CD8-positive, alpha-beta memory T cell (primary cell): ENCODE results near the gene PRODH. TPM values are rescaled to one million over a fixed set of nuclear protein-coding genes. Genes with fewer than 3 reads are reported as not detected.
"Not testable (repeated sequence)": the region's sequence is repeated elsewhere in the genome, so short reads cannot be mapped to it uniquely, and the experiment has no call there.

Source experiments
- CTCF ChIA-PET: fragments of 350-600 bp; sonication (Branson Sonifier 250); formaldehyde crosslinking; loops from one replicate; lab custom pipeline; 2021; ENCODE audit warnings: antibody characterized with exemption; lab: Charles Lee
- POLR2A ChIA-PET: fragments of 350-600 bp; sonication (Branson Sonifier 250); formaldehyde crosslinking; loops from one replicate; lab custom pipeline; 2021; ENCODE audit warnings: antibody characterized with exemption; lab: Charles Lee
- DNase-seq, 5 donors: peaks; one replicate each; pipeline versions ENCODE4 v3.0.0 to v3.0.0-alpha.2; 2020 to 2022; ENCODE audit warnings: mixed read lengths in 1 of 5
- H3K27ac ChIP-seq: one replicate; pipeline ENCODE4 v1.7.0; 2013; ENCODE audit warnings: low read depth, mild to moderate bottlenecking, low read length, moderate library complexity
- H3K27me3 ChIP-seq: 2 replicates; pipeline ENCODE4 v1.7.0; 2013; ENCODE audit warnings: low read length, mild to moderate bottlenecking; ENCODE audit not compliant: insufficient read depth, poor library complexity, severe bottlenecking
- H3K36me3 ChIP-seq: 2 replicates; pipeline ENCODE4 v1.7.0; 2013; ENCODE audit warnings: mild to moderate bottlenecking, low read length, moderate library complexity; ENCODE audit not compliant: insufficient read depth
- H3K4me1 ChIP-seq: 2 replicates; pipeline ENCODE4 v1.7.0; 2013; ENCODE audit warnings: mild to moderate bottlenecking, low read length, moderate library complexity; ENCODE audit not compliant: insufficient read depth
- H3K4me3 ChIP-seq: 2 replicates; pipeline ENCODE4 v1.7.0; 2013; ENCODE audit warnings: mild to moderate bottlenecking, low read length
- H3K9me3 ChIP-seq: 2 replicates; pipeline ENCODE4 v1.7.0; 2013; ENCODE audit warnings: mild to moderate bottlenecking, low read length
- H3K27ac Mint-ChIP-seq, 8 donors: one replicate each; pipeline ENCODE4 v1.8.0; 2020 to 2021; ENCODE audit warnings: mixed read lengths in 8 of 8, mild to moderate bottlenecking in 6 of 8, inconsistent platforms in 3 of 8, moderate library complexity in 3 of 8
- H3K27me3 Mint-ChIP-seq, 2 donors: one replicate each; pipeline ENCODE4 v1.8.0; 2020 to 2021; ENCODE audit warnings: mixed read lengths in 2 of 2, mild to moderate bottlenecking in 1 of 2, moderate library complexity in 1 of 2
- H3K36me3 Mint-ChIP-seq, 3 donors: one replicate each; pipeline ENCODE4 v1.8.0; 2020 to 2021; ENCODE audit warnings: mixed read lengths in 3 of 3, inconsistent platforms in 1 of 3, mild to moderate bottlenecking in 1 of 3
- H3K4me1 Mint-ChIP-seq, 3 donors: one replicate each; pipeline ENCODE4 v1.8.0; 2020 to 2021; ENCODE audit warnings: mixed read lengths in 3 of 3, inconsistent platforms in 1 of 3, mild to moderate bottlenecking in 1 of 3
- H3K4me3 Mint-ChIP-seq, 7 donors: one replicate each; pipeline ENCODE4 v1.8.0; 2020 to 2021; ENCODE audit warnings: mixed read lengths in 7 of 7, mild to moderate bottlenecking in 6 of 7, moderate library complexity in 4 of 7, inconsistent platforms in 2 of 7
- H3K9me3 Mint-ChIP-seq, 5 donors: one replicate each; pipeline ENCODE4 v1.8.0; 2020 to 2022; ENCODE audit warnings: mixed read lengths in 5 of 5, mild to moderate bottlenecking in 3 of 5, moderate library complexity in 2 of 5, inconsistent platforms in 1 of 5
- polyA plus RNA-seq: library from polyadenylated mRNA; unstranded; fragments of 300-500 nt; fragmentation: Illumina TruSeq; gene quantifications from one replicate; pipeline ENCODE4 v1.2.3, GENCODE V29; 2021
- total RNA-seq, 2 experiments: library from RNA; stranded (reverse); gene quantifications; one replicate each; pipeline ENCODE4 v1.2.3, GENCODE V29; 2021

The PRODH gene
- total and polyA plus RNA-seq, 3 experiments from 2014 or later: 0.05 to 0.46 (median 0.24) TPM

GRCh38 chr22:18964501-18965265, 28.6 kb upstream of the PRODH start:
- H3K4me1 ChIP-seq, H3K27me3 ChIP-seq, CTCF ChIA-PET, H3K4me3 Mint-ChIP-seq, H3K9me3 ChIP-seq, H3K36me3 ChIP-seq, H3K9me3 Mint-ChIP-seq, H3K36me3 Mint-ChIP-seq, POLR2A ChIA-PET, DNase-seq, H3K4me3 ChIP-seq, H3K27ac ChIP-seq, H3K4me1 Mint-ChIP-seq, H3K27ac Mint-ChIP-seq: not testable (repeated sequence)
- H3K27me3 Mint-ChIP-seq: peaks cover 3 to 13% of the 10 kb centered on the region in 2 donors

- H3K27ac Mint-ChIP-seq, H3K27me3 ChIP-seq, POLR2A ChIA-PET, H3K4me3 ChIP-seq, H3K4me1 ChIP-seq, CTCF ChIA-PET, H3K36me3 ChIP-seq, H3K27ac ChIP-seq, H3K4me1 Mint-ChIP-seq, H3K27me3 Mint-ChIP-seq, H3K4me3 Mint-ChIP-seq, H3K9me3 ChIP-seq, DNase-seq, H3K36me3 Mint-ChIP-seq, H3K9me3 Mint-ChIP-seq: not testable (repeated sequence)
Measured at GRCh38 chr22:18964051-18964450, 28.0 kb upstream of the PRODH start.

GRCh38 chr22:18962308-18962635, 26.2 kb upstream of the PRODH start:
- no peak overlapping the region for H3K4me3 ChIP-seq
- Mint-ChIP-seq H3K4me3 (no peak overlapping the region), H3K4me1 (peaks cover 2 to 5% (median 5%) of the 10 kb centered on the region in 3 donors), H3K36me3 (no peaks in the 10 kb centered on the region), H3K27ac (peak overlapping the region in 1 of 8 donors; percentile 19), H3K9me3 (no peaks in the 10 kb centered on the region), H3K27me3 (peaks cover 0 to 8% of the 10 kb centered on the region in 2 donors)
- DNase-seq: no peak
- H3K9me3 ChIP-seq: no peaks in the 10 kb centered on the region
- CTCF ChIA-PET: no interaction called here
- POLR2A ChIA-PET: no interaction called here
- no peak overlapping the region for H3K27ac ChIP-seq
- H3K4me1 ChIP-seq: no peaks in the 10 kb centered on the region
- H3K36me3 ChIP-seq: no peaks in the 10 kb centered on the region
- no peaks in the 10 kb centered on the region for H3K27me3 ChIP-seq

GRCh38 chr22:18961632-18962307, 25.7 kb upstream of the PRODH start:
- H3K9me3 ChIP-seq, H3K4me1 Mint-ChIP-seq, DNase-seq, H3K27ac ChIP-seq, POLR2A ChIA-PET, H3K4me1 ChIP-seq, H3K4me3 ChIP-seq, H3K36me3 ChIP-seq, H3K27me3 ChIP-seq, H3K4me3 Mint-ChIP-seq, H3K9me3 Mint-ChIP-seq, CTCF ChIA-PET, H3K36me3 Mint-ChIP-seq, H3K27me3 Mint-ChIP-seq: not testable (repeated sequence)
- peak overlapping the region in 1 of 8 donors; percentile 54 for H3K27ac Mint-ChIP-seq

GRCh38 chr22:18961201-18961600, 25.1 kb upstream of the PRODH start:
- CTCF ChIA-PET, H3K27me3 Mint-ChIP-seq, DNase-seq, H3K27me3 ChIP-seq, H3K4me1 Mint-ChIP-seq, H3K27ac ChIP-seq, H3K4me3 ChIP-seq, H3K4me3 Mint-ChIP-seq, H3K9me3 Mint-ChIP-seq, H3K36me3 Mint-ChIP-seq, H3K27ac Mint-ChIP-seq, POLR2A ChIA-PET, H3K36me3 ChIP-seq, H3K4me1 ChIP-seq, H3K9me3 ChIP-seq: not testable (repeated sequence)

- peak overlapping the region in 1 of 8 donors; percentile 43 for H3K27ac Mint-ChIP-seq
- POLR2A ChIA-PET, H3K27ac ChIP-seq, H3K9me3 ChIP-seq, H3K36me3 Mint-ChIP-seq, H3K27me3 Mint-ChIP-seq, H3K4me1 ChIP-seq, H3K4me3 Mint-ChIP-seq, H3K27me3 ChIP-seq, H3K4me1 Mint-ChIP-seq, H3K4me3 ChIP-seq, H3K36me3 ChIP-seq, DNase-seq, CTCF ChIA-PET, H3K9me3 Mint-ChIP-seq: not testable (repeated sequence)
Measured at GRCh38 chr22:18960166-18960820, 24.2 kb upstream of the PRODH start.

GRCh38 chr22:18959741-18960140, 23.6 kb upstream of the PRODH start:
- H3K27ac Mint-ChIP-seq, H3K27me3 Mint-ChIP-seq, H3K4me3 Mint-ChIP-seq, CTCF ChIA-PET, H3K36me3 Mint-ChIP-seq, H3K4me3 ChIP-seq, POLR2A ChIA-PET, H3K27ac ChIP-seq, H3K36me3 ChIP-seq, H3K4me1 ChIP-seq, H3K27me3 ChIP-seq, H3K9me3 Mint-ChIP-seq, H3K9me3 ChIP-seq, H3K4me1 Mint-ChIP-seq: not testable (repeated sequence)
- peak in 1 of 5 donors; percentile 30 for DNase-seq

GRCh38 chr22:18959266-18959665, 23.2 kb upstream of the PRODH start:
- peak overlapping the region in 1 of 7 donors; percentile 3 for H3K4me3 Mint-ChIP-seq

More at GRCh38 chr22:18959266-18959665, 23.2 kb upstream of the PRODH start:
- H3K27ac ChIP-seq, POLR2A ChIA-PET, H3K36me3 ChIP-seq, H3K4me3 ChIP-seq, H3K4me1 ChIP-seq, H3K27me3 ChIP-seq, H3K27me3 Mint-ChIP-seq, H3K9me3 Mint-ChIP-seq, H3K4me1 Mint-ChIP-seq, CTCF ChIA-PET, H3K36me3 Mint-ChIP-seq, H3K9me3 ChIP-seq: not testable (repeated sequence)
- DNase-seq: peak in 1 of 5 donors; percentile 35
- peak overlapping the region in 1 of 8 donors; percentile 48 for H3K27ac Mint-ChIP-seq
